Mucosa of stomach (tissue), 1 donor: Measurements from ENCODE around the gene BSPRY.

ENCODE experiments used
- H3K27me3 ChIP-seq: one replicate; pipeline ENCODE4 v1.7.0; 2013; ENCODE audit warnings: mild to moderate bottlenecking, low read length; ENCODE audit not compliant: control insufficient read depth, insufficient read depth
- H3K36me3 ChIP-seq: one replicate; pipeline ENCODE4 v1.7.0; 2013; ENCODE audit warnings: low read length; ENCODE audit not compliant: control insufficient read depth, insufficient read depth
- H3K4me1 ChIP-seq: one replicate; pipeline ENCODE4 v1.7.0; 2013; ENCODE audit warnings: mild to moderate bottlenecking, low read length; ENCODE audit not compliant: control insufficient read depth, insufficient read depth
- H3K4me3 ChIP-seq: one replicate; pipeline ENCODE4 v1.7.0; 2013; ENCODE audit warnings: low read length
- H3K9ac ChIP-seq: one replicate; pipeline ENCODE4 v1.7.0; 2013; ENCODE audit warnings: mild to moderate bottlenecking, low read length, moderate library complexity
- H3K9me3 ChIP-seq: one replicate; pipeline ENCODE4 v1.7.0; 2013; ENCODE audit warnings: mild to moderate bottlenecking, low read length, moderate library complexity; ENCODE audit not compliant: control insufficient read depth
- donor health status: Pancreatic carcinoma.

Gene BSPRY

DNA sequence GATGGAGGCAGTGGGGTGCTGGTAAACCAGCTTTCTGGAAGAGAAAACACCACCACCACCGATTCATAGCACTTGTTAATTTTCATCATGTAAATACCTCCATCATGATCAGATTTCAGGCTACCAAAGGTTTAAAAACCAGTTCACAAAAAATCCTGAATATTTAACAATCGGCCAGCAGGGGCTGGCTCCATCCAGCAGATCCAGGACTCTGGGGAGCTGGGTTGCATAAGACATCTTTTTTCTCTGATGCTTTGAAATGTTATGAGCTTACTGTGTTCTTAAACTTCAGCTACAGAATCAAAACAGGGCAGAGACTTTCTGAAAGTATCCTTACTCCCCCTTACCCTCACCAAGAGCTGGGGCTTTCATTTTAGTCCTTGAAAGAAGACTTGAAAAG lies 31.6 kb upstream of the BSPRY start:
- H3K4me1 ChIP-seq: no peaks in the 10 kb centered on the region
- H3K27me3 ChIP-seq: no peaks in the 10 kb centered on the region
- no peaks in the 10 kb centered on the region for H3K36me3 ChIP-seq
- H3K9ac ChIP-seq: no peak overlapping the region
- no peak overlapping the region for H3K4me3 ChIP-seq
- H3K9me3 ChIP-seq: no peaks in the 10 kb centered on the region

DNA sequence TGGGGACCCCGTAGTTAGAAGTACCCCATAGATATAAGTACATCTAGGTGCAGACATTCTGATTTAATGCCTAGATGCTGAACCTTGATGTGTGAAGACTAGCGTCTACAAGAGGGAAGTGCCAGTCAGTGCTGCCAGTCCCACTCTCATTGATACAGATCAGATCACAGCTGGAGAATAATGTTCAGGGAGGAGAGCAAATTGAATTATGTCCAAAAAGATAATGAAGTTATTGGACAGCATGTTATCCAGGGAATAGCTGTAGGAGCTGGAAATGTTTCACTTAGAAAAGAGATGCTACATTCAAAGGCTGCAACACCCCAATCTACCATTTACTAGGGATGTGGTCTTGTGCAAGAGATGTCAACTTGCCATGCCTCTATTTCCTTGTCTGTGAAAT lies 30.3 kb upstream of the BSPRY start:
- H3K9ac ChIP-seq: no peak overlapping the region
- H3K9me3 ChIP-seq: no peaks in the 10 kb centered on the region
- no peaks in the 10 kb centered on the region for H3K27me3 ChIP-seq
- no peak overlapping the region for H3K4me3 ChIP-seq
- H3K36me3 ChIP-seq: no peaks in the 10 kb centered on the region
- no peaks in the 10 kb centered on the region for H3K4me1 ChIP-seq

DNA sequence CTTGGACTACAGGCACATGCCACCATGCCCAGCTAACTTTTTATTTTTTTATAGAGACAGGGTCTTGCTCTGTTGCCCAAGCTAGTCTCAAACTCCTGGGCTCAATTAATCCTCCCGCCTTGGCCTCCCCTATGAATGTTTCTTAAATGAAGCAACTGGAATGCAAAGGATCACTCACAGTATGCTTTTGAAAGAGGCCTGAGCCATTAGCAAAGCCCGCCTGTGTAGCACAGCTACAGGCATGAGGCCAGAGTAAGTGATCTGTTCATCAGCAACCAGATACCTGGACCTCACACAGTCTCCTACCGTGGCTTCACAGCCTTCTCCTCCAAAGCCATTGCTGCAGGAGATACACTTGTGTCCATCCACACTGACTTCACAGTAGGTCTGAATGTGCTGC lies 29.3 kb upstream of the BSPRY start:
- Histone ChIP-seq H3K27me3 (no peaks in the 10 kb centered on the region), H3K4me1 (no peaks in the 10 kb centered on the region), H3K9ac (no peak overlapping the region), H3K36me3 (no peaks in the 10 kb centered on the region), H3K9me3 (no peaks in the 10 kb centered on the region), H3K4me3 (no peak overlapping the region)

DNA sequence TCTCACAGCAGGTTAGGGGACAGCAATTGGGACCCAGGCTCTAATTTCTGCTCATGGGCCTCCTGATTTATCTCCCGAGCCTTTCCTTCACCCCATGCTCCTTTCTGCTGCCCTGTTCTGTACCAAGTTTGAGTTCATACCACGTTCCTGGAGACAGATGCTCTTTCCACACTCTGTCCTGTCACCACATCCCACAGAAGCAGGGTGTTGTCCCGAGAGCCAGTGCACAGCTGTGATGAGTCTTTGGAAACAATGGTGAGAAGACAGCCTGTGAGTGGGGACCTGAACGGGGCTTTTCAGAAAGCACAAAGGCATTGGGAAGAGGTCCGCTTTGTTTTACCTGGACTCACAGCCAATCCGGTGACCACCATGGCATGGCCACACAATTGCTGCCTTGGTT lies 26.7 kb upstream of the BSPRY start:
- Histone ChIP-seq H3K9ac (no peak overlapping the region), H3K9me3 (no peaks in the 10 kb centered on the region), H3K27me3 (no peaks in the 10 kb centered on the region), H3K4me1 (no peaks in the 10 kb centered on the region), H3K36me3 (no peaks in the 10 kb centered on the region), H3K4me3 (no peak overlapping the region)

DNA sequence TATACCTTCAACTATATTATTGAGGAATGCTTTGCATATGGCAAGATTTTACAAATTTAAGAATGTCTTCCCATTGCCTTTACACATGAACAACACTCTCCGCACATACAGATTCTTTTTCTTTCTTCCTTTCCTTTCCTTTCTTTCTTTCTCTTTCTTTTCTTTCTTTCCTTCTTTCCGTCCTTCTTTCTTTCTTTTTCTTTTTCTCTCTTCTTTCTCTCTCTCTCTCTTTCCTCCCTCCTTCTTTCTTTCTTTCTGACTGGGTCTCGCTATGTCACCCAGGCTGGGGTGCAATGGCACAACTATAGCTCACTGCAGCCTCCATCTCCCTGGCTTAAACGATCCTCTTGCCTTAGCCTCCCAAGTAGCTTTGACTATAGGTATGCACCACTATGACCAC lies 23.1 kb upstream of the BSPRY start:
- no peak overlapping the region for H3K9ac ChIP-seq
- H3K4me1 ChIP-seq: no peaks in the 10 kb centered on the region

DNA sequence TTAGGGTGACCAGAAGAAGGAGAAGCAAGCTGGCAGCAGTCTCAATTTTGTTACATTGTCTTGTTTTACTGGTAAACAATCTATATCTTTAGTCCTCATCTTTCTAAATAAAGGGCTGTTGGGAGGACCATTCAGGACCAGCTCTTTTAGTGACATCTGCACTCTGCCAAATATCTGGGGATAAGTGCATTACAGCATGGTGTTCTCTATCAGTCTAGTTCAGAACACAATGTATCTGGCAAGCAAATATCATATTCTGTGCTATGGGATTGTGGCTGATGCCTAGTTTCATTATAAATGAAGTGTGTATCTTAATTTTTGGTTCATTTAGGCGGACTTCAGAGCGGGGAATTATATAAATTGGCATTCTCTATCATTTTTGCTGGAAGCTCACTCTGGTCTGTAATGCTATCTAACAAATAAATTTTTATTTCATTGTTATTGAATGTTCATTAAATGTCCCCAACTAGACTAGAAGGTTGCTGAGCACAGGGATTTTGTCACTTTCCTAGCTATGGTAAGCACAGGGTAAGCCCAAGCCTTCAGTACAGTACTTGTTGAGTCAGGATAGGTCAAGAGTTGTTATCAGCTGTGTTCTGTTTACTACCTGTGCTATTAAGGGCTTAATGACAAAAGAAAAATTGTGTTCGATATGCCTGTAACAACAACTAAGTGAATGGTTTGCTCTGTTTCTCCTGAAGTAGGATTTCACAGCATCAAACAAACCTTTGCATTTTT lies 21.1 kb upstream of the BSPRY start:
- Histone ChIP-seq H3K36me3 (no peaks in the 10 kb centered on the region), H3K9me3 (no peaks in the 10 kb centered on the region), H3K27me3 (no peaks in the 10 kb centered on the region), H3K4me1 (no peaks in the 10 kb centered on the region), H3K4me3 (no peak overlapping the region), H3K9ac (no peak overlapping the region)

More for the DNA sequence above, 23.1 kb upstream of the BSPRY start:
- Histone ChIP-seq H3K9me3 (no peaks in the 10 kb centered on the region), H3K27me3 (no peaks in the 10 kb centered on the region), H3K4me3 (no peak overlapping the region), H3K36me3 (no peaks in the 10 kb centered on the region)

DNA sequence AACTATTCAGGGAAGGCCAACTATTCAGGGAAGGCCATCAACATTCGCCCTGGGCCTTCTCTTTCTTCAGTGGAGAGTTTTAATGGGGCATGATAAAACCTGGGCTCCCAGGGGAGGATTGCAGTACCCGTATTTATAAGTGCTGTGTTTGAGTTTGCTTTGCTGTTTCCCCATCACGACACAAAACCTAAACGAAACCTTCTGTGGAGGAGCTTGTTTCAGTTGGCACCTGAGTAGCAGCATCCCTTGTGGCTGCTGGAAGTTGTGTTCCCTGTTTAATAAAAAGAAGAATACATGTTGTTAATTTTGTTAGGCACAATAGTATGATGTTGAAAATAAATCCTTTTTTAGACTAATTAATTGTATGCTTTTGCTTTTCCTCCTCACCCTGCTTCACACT lies 17.6 kb upstream of the BSPRY start:
- Histone ChIP-seq H3K27me3 (no peaks in the 10 kb centered on the region), H3K9me3 (no peaks in the 10 kb centered on the region), H3K36me3 (no peaks in the 10 kb centered on the region), H3K4me3 (no peak overlapping the region), H3K4me1 (no peaks in the 10 kb centered on the region), H3K9ac (no peak overlapping the region)

DNA sequence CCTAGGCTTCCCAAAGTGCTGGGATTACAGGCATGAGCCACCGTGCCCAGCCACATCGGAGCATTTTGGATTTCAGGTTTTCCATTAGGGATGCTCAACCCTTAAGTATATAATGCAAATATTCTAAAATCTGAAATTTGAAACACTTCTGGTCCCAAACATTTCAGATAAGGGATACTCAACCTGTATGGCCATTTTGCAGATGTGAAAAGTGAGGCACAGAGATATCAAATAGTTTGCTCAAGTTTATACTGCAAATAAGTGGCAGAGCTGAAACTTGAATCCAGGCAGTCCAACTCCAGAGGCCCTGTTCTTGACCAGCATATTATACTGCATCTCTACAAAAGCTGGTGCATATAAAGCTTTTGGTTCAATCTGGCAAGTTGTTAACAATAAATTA lies 11.6 kb upstream of the BSPRY start:
- Histone ChIP-seq H3K9me3 (no peaks in the 10 kb centered on the region), H3K36me3 (no peaks in the 10 kb centered on the region), H3K27me3 (no peaks in the 10 kb centered on the region), H3K4me1 (peaks cover 7% of the 10 kb centered on the region), H3K9ac (no peak overlapping the region), H3K4me3 (no peak overlapping the region)

DNA sequence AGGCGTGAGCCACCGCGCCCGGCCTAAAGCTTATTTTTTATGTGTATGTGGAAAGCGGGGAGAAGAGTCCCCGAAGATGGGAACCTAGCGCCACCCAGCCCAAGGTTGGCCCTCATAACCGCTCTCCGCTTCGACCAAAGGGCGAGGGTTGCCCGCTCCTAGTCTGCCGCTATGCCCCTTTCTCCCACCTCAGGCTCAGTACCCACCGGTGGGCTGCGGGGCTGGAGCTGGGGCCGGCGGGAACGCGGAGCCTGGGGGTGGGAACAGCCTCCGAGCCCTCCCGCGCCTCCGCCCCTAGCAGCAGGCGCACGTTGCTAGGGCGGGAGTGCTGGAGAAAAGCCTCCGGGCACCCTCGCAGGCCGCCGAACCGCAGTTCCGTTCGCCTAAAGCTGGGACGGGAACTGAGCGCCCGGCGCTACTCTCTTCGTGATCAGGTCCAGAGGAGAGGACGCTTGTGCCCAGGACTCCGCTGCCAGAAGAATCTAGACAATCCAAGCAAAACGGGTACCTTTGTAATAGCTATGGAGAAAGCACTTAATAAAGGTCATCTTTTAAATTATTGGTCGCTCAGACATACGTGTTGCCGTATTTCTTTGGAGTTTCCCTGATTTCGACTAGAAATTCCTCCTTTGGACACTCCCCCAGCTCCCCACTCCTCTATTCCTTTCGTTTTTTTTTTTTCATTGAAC lies 9.2 kb upstream of the BSPRY start, which contains the start of gene WDR31:
Gene WDR31, minus strand, starts transcription at position 265 of the 689 bp plus-strand sequence. CDS start 8,253 bp downstream, outside the sequence.
- peak within 1 kb of the TSS; percentile 61 for H3K4me3 ChIP-seq
- H3K27me3 ChIP-seq: no peaks in the 10 kb centered on the region
- peaks cover 7% of the 10 kb centered on the region for H3K4me1 ChIP-seq

DNA sequence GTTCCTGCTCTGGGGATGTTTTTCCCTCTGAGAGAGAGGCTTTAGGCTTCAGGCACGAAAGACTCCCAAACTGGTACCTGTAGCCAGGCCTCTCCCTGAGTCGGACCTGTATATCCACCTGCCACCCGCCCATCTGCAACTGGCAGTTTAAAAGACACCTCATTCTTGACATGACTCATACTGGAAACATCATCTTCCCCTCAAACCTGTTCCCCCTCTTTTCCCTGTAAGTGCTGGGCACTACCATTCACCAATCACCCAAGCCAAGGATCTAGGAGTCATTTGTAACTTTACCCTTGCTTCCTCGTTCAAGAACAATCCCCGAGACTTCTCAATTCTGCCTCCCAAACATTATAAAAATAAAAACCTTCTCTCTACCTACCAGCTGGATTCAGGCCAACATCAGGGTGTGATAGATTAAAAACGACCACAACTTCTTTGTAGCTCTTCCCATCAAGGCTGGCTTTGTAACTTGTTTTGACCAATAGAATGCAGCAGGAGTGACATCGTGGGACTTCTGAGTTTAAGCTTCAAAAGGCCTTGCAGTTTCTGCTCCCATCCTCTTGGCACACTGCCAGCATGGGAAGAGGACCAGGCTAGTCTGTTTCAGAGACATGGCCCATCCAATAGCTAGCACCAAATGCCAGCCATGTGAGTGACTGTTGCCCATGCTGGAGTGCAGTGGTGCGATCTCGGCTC lies 7.5 kb upstream of the BSPRY start:
- peaks cover 7% of the 10 kb centered on the region for H3K4me1 ChIP-seq
- no peaks in the 10 kb centered on the region for H3K36me3 ChIP-seq
- no peak overlapping the region for H3K4me3 ChIP-seq
- H3K9me3 ChIP-seq: no peaks in the 10 kb centered on the region
- H3K27me3 ChIP-seq: no peaks in the 10 kb centered on the region
- no peak overlapping the region for H3K9ac ChIP-seq

More for the DNA sequence above, 9.2 kb upstream of the BSPRY start, which contains the start of gene WDR31:
- Histone ChIP-seq H3K9me3 (no peaks in the 10 kb centered on the region), H3K9ac (peak within 1 kb of the TSS; percentile 65), H3K36me3 (no peaks in the 10 kb centered on the region)

DNA sequence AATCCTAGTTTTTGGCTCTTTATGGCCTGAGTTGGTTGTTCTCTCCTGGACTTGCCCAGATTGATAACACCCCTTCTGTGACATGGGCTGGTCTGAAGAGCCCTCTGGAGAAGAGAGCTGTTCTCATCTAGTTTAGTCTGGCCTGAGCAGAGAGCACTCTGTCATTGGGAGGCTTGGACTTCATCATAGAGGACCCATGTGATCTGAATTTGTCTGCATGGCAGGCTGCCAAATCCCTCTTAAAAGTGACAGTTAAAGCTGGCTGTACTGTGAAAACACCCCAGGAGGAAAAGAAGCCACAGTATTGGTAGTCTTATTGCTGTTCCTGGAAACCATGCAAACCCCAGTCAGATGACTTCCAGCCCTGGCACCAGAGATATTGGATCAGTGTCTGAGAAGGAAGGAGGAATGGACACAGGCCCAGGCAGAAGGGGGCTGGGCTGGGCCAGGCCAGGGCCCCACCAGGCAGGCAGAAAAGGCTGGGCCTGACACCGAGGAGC lies 5.6 kb upstream of the BSPRY start:
- Histone ChIP-seq H3K9ac (no peak overlapping the region), H3K4me3 (no peak overlapping the region), H3K36me3 (no peaks in the 10 kb centered on the region), H3K4me1 (peaks cover 7% of the 10 kb centered on the region), H3K9me3 (no peaks in the 10 kb centered on the region), H3K27me3 (no peaks in the 10 kb centered on the region)

DNA sequence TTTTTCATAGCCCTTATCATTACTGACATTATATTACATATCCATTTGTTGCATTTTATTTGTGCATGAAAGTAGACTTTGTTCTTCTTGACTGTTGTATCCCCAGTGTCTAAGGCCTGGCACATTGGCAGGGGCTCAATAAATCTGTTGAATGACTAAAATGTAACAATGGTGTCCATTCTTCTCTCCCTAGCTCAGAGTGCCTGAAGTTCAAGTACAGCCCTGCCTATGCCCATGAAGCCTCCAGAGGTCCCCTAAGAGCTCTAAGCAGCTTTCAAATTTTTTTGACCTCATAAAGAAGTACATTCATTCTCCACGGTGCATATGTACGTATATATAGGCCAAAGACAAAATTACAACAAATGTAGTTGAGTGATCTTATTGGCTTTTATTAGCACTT lies 4.2 kb upstream of the BSPRY start:
- H3K9me3 ChIP-seq: no peaks in the 10 kb centered on the region
- no peak overlapping the region for H3K9ac ChIP-seq
- H3K36me3 ChIP-seq: no peaks in the 10 kb centered on the region
- H3K4me3 ChIP-seq: no peak overlapping the region
- peaks cover 4% of the 10 kb centered on the region for H3K4me1 ChIP-seq
- peaks cover 5% of the 10 kb centered on the region for H3K27me3 ChIP-seq
